Adrenal gland (tissue), 12 donors: ENCODE measurements around the gene PNPLA2. TPM values are rescaled to one million over a fixed set of nuclear protein-coding genes. Genes with fewer than 3 reads are reported as not detected.

Experiments
- DNase-seq, 7 donors: peaks; one replicate each; pipeline ENCODE4 v3.0.0-alpha.2; 2019 to 2020
- H3K27ac ChIP-seq, 5 donors: fragments of 200-600 bp; sonication (generic) in 4 of 5; 1 replicate in 3 of 5; 2 replicates in 2 of 5; pipeline versions ENCODE4 v1.5.1 to v1.8.0; 2016 to 2020; ENCODE audit warnings: mild to moderate bottlenecking in 1 of 5
- H3K27me3 ChIP-seq: fragments of 200-600 bp; 2 replicates; pipeline ENCODE4 v1.8.0; 2021
- H3K36me3 ChIP-seq, 2 donors: fragments of 200-600 bp; replicated peaks in 1 of 2; 1 replicate in 1 of 2; 2 replicates in 1 of 2; pipeline versions ENCODE4 v1.5.1 to v1.8.0; 2018 to 2022
- H3K4me1 ChIP-seq, 2 donors: fragments of 200-600 bp; replicated peaks in 1 of 2; 1 replicate in 1 of 2; 2 replicates in 1 of 2; pipeline versions ENCODE4 v1.5.1 to v1.8.0; 2018 to 2021
- H3K4me3 ChIP-seq, 4 donors: fragments of 200-600 bp; sonication (generic) in 3 of 4; one replicate each; pipeline ENCODE4 v1.5.1; 2016 to 2018
- H3K9me3 ChIP-seq, 3 donors: fragments of 200-600 bp; sonication (generic) in 1 of 3; replicated peaks in 1 of 3; 1 replicate in 2 of 3; 2 replicates in 1 of 3; pipeline versions ENCODE4 v1.5.1 to v1.8.0; 2016 to 2021
- CTCF ChIP-seq, 6 experiments: fragments of 450-650 bp in 4 of 6; fragments of 200-600 bp in 2 of 6; sonication (generic) in 1 of 6; IDR thresholded peaks; 1 replicate in 5 of 6; 2 replicates in 1 of 6; pipeline versions ENCODE4 v1.5.1 to v1.8.0; 2016 to 2021; ENCODE audit warnings: antibody characterized with exemption in 6 of 6, mild to moderate bottlenecking in 2 of 6, moderate library complexity in 1 of 6
- POLR2A ChIP-seq, 2 donors: fragments of 450-650 bp; IDR thresholded peaks; one replicate each; pipeline ENCODE4 v1.6.1; 2017; ENCODE audit warnings: antibody characterized with exemption in 2 of 2, mild to moderate bottlenecking in 2 of 2, moderate library complexity in 1 of 2
- WGBS, 4 donors: extraction: QIAGEN DNeasy Blood & Tissue Kit in 2 of 4; methylation state at CpG; one replicate each; pipeline versions ENCODE4 v1.1.5 to v1.1.7; 2013 to 2017; 5-methylcytosine and 5-hydroxymethylcytosine counted together
- intact Hi-C, 2 donors: fragments of 100-400 bp; cut with DNase I; formaldehyde crosslinking; loops; one replicate each; pipeline versions ENCODE4 v1.14.1 to v1.15.0; 2022 to 2023
- polyA plus RNA-seq, 3 donors: library from polyadenylated mRNA; stranded (reverse); fragments of 200-250 nt in 2 of 3; fragments of 350-450 nt in 1 of 3; fragmentation: Illumina TruSeq in 1 of 3; extraction: RNeasy Lipid Tissue Mini Kit (QIAGEN cat#74804) in 1 of 3; gene quantifications; one replicate each; pipeline ENCODE4 v1.2.3, GENCODE V29; 2013 to 2014
- total RNA-seq, 9 donors: library from RNA; depleted of rRNA in 4 of 9; stranded (reverse); fragments of >200 nt in 4 of 9; fragments of 120-200 nt in 1 of 9; fragmentation: NEBNext Ultra II Directional in 1 of 9; extraction: Animal tissue kit (Norgen Biotek cat#: 25700) in 1 of 9; gene quantifications; one replicate each; pipeline versions ENCODE4 v1.1.0 to v1.2.4, GENCODE V29; 2013 to 2023
- donor health status: healthy with polysubstance abuse.
- donor health status: Bipolar disorder and iron deficiency.
- donor health status: DM: yes; HTN: yes; CAD: no.
- donor health status: DM: no; HTN: no; CAD: no.
- donor health status: DM: no; HTN: no; CAD: no.
- donor health status: DM: yes; HTN: yes; CAD: no.

The PNPLA2 gene
- total and polyA plus RNA-seq, 12 donors, result 24.1 to 403 (median 124) TPM

GRCh38 chr11:776561-777287 is 42.0 kb upstream of the PNPLA2 start:
- Histone ChIP-seq H3K4me3 (peak overlapping the region in 3 of 4 donors; percentile 35 to 94 (median 61)), H3K27me3 (no peaks in the 10 kb centered on the region), H3K9me3 (no peaks in the 10 kb centered on the region), H3K27ac (peak overlapping the region in 4 of 5 donors; percentile 16 to 89 (median 75)), H3K4me1 (peaks cover 38 to 41% of the 10 kb centered on the region in 2 donors), H3K36me3 (peaks cover 0 to 14% of the 10 kb centered on the region in 2 donors)
- DNase-seq, result peak in 6 of 7 donors; percentile 41 to 47 (median 44)
- TF ChIP-seq CTCF (IDR thresholded peaks at IDR 0.05) (no peak), POLR2A (IDR thresholded peaks at IDR 0.05) (no peak)
- WGBS, 4 donors, result 0 to 3% (median 2%) methylated on average over 6 to 64 of the region's 65 CpGs; no CpG with 5 or more reads in 1 of the 4 donors
- intact Hi-C loops, result no loop called here

- Histone ChIP-seq H3K36me3 (peaks cover 0 to 6% of the 10 kb centered on the region in 2 donors), H3K9me3 (no peaks in the 10 kb centered on the region), H3K27ac (peak within 1 kb of the TSS in 4 of 5 donors; percentile 16 to 89 (median 75)), H3K4me3 (peak within 1 kb of the TSS; percentile 61 to 94 (median 69)), H3K27me3 (no peaks in the 10 kb centered on the region), H3K4me1 (peaks cover 36 to 38% of the 10 kb centered on the region in 2 donors)
- intact Hi-C loops, result no loop called here
- 1 to 8% (median 2%) methylated on average over 12 to 110 of the region's 110 CpGs for WGBS, 4 donors
- peak; percentile 88 to 94 (median 93) for DNase-seq
- TF ChIP-seq POLR2A (IDR thresholded peaks at IDR 0.05), result peak; percentile 77 to 86
- TF ChIP-seq CTCF (IDR thresholded peaks at IDR 0.05), result no peak
Measured at GRCh38 chr11:777288-778255, 41.1 kb upstream of the PNPLA2 start, which contains the start of gene GATD1. Gene GATD1 (minus strand): TSS chr11:777487. CDS start chr11:777462, 25 bp downstream.

- intact Hi-C loops, result no loop called here
- Histone ChIP-seq H3K36me3 (no peaks in the 10 kb centered on the region), H3K4me3 (no peak overlapping the region), H3K9me3 (no peaks in the 10 kb centered on the region), H3K4me1 (peaks cover 28 to 38% of the 10 kb centered on the region in 2 donors), H3K27me3 (no peaks in the 10 kb centered on the region), H3K27ac (no peak overlapping the region)
- peak in 2 of 7 donors; percentile 10 to 16 for DNase-seq
- 94 to 96% (median 94%) methylated on average over 8 to 23 of the region's 23 CpGs for WGBS, 4 donors
- no peak for TF ChIP-seq POLR2A (IDR thresholded peaks at IDR 0.05)
- TF ChIP-seq CTCF (IDR thresholded peaks at IDR 0.05), result no peak
Measured at GRCh38 chr11:778976-779954, 39.4 kb upstream of the PNPLA2 start.
